Dedifferentiated amniotic fluid mesenchymal stem cell (primary cell): Measurements from ENCODE around the gene MT1F.
"Not testable (repeated sequence)": the region's sequence is repeated elsewhere in the genome, so short reads cannot be mapped to it uniquely, and the experiment has no call there.

Experiments used
- DNase-seq: peaks from one replicate; pipeline ENCODE4 v3.0.0-alpha.2; 2016; ENCODE audit errors: extremely low spot score

The MT1F gene

DNA sequence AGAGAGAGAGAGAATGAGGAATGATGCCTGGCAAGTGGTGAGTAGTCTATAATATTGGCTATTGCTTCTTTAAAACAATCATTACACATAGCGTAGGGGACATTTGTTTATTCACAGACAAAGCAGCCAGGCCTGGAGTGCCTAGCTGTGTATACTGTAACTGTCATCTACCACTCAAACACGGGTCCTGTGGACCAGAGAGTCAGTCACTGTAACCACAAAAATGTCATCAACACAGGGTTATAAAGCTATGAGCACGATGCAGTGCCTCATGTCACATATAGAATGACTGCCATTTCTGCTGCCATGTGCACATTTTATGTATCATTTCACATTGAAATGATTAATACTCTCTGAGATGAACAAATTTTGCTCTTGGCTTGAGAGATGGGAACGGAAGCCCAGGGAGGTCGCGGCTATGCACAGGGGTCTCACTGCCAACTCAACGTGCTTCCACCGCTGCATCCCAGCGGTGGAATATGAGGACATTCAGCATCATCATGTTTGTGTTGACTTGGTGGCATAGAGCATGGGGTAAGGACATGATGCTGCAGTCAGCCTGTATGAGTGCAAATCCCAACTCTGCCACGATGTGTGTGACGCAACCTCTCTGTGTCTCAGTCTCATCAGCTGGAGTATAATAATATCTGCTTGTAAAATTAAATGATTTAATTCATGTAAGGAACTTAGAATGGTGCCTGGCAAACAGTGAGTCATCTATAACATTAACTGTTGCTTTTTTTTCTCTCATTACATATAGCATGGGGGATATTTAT lies 15.2 kb downstream of the MT1F start:
- no peak for DNase-seq

DNA sequence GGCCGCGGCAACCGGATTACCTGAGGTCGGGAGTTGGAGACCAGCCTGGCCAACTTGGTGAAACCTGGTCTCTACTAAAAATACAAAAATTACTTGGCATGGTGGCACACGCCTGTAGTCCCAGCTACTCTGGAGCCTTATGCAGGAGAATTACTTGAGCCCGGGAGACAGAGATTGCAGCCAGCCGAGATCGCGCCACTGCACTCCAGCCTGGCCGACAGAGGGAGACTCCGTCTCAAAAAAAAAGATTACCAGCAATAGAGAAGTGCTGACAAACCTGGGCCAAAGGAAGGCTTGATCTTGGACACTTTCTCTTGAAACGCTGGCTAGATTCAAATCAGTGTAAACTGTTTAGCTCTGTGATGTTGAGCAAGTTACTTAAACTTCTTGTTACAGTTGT lies 16.2 kb downstream of the MT1F start:
- DNase-seq: no peak

DNA sequence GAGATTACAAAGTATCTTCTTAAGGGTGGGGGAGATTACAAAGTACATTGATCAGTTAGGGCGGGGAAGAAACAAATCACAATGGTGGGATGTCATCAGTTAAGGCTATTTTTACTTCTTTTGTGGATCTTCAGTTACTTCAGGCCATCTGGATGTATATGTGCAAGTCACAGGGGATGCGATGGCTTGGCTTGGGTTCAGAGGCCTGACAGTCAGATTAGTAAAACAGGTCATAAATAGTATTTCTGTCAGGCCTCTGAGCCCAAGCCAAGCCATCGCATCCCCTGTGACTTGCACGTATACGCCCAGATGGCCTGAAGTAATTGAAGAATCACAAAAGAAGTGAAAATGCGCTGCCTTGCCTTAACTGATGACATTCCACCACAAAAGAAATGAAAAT lies 16.8 kb downstream of the MT1F start:
- DNase-seq: not testable (repeated sequence)

DNA sequence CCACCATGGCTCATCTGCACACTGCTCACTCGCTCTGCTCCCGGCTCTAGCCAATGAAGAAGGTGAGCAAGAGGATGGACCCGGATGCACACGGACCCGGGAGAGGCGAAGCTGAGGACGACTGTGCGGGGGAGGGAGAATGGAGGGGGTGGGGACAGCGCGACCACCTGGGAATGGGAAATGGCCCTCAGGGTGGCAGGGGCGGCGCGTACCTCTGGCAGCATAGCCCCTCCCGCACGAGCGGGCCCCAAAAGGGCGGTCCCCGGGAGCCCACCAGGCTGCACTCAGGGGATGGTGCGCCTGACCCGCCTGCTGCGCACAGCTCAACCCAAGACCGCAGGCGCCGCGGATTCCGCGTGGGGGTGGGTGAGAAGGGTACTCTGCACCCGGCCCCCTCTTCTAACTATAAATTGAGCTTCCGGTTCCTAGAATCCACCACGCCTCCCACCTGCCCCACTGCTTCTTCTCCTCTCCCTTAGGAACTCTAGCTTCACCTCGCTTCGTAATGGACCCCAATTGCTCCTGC lies 18.0 kb downstream of the MT1F start:
- no peak for DNase-seq

GRCh38 chr16:56677474-56677873 lies 19.7 kb downstream of the MT1F start:
- no peak for DNase-seq

GRCh38 chr16:56679078-56679730 lies 21.4 kb downstream of the MT1F start:
- DNase-seq: no peak

DNA sequence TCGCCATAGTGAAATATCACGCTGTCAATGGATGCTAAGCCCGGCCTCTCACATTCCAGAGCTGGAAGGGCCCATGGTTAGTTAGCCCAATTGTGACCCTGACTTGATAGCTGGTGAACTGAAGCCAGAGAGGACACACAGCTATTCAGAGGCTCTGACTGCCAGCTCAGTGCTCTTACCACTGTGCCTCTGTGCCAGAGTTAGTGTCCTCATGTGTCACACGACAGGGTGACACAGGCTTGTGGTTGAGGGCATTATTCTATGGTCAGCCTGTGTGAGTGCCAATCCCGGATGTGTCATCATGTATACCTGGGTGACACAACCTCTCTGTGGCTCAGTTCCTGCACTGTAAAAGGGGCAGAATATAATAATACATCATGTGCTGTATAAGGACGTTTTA lies 22.1 kb downstream of the MT1F start:
- DNase-seq: no peak

DNA sequence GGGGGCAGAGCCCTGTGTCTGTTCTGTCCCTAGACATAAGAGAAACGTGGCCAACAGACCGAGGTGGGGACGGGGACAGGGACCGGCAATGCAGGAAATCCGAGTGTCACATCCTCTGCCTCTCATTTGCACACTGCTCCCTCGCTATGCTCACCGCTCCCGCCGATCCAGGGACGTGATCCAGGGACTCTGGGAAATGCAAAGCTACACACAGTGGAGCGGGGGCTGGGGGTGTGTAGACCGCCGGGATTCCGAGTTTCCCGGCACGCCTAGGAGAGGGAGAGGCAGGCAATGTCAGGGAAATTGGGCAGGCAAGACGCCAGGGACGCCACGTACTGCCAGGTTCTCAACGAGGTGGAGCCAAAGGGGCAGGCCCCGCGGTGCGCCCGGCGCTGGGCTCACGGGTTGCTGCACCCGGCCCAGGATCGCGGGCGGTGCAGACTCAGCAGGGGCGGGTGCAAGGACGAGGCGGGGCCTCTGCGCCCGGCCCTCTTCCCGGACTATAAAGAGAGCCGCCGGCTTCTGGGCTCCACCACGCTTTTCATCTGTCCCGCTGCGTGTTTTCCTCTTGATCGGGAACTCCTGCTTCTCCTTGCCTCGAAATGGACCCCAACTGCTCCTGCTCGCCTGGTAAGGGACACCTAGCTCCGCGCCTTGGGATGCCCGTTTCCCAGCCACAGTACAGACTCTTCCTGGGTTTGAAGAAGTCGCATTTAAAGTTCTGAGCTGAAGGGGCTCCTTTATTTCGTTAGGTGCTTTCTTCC lies 24.4 kb downstream of the MT1F start, which contains the start of gene MT1X:
TSS of gene MT1X (plus strand) at position 532 of the 764 bp plus-strand sequence. CDS start at position 603, 71 bp downstream.
- peak; percentile 62 for DNase-seq

- DNase-seq: no peak
Measured at GRCh38 chr16:56682703-56683397, 25.1 kb downstream of the MT1F start.

DNA sequence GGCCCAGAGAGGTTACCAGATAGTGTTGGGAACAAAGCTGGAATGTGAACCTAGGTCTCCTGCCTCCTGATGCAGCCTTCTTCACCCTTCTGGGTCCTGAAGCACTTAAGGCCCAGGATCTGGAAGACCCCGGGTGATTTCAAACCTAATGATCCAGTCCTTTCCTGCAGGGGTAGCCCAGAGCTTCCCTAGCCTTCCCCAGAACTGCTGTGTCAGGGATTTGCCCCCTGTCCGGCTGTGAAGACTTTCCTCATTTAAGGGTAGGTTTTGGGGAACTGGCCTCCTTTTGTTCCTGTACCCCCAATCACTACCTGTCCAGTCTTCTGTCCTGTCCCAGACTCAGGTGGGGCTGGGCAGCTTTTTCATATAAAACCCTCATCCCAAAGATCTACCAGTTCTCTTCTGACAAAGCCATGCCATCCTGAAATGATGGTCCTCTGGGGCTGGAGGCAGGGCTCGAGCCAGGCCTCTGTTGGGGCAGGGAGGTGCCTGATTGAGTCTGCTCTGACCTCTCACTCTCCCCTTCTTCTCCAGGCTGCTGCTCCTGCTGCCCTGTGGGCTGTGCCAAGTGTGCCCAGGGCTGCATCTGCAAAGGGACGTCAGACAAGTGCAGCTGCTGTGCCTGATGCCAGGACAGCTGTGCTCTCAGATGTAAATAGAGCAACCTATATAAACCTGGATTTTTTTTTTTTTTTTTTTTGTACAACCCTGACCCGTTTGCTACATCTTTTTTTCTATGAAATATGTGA lies 25.8 kb downstream of the MT1F start:
- DNase-seq: no peak

- DNase-seq: no peak
Measured at GRCh38 chr16:56684256-56684925, 26.6 kb downstream of the MT1F start.

DNA sequence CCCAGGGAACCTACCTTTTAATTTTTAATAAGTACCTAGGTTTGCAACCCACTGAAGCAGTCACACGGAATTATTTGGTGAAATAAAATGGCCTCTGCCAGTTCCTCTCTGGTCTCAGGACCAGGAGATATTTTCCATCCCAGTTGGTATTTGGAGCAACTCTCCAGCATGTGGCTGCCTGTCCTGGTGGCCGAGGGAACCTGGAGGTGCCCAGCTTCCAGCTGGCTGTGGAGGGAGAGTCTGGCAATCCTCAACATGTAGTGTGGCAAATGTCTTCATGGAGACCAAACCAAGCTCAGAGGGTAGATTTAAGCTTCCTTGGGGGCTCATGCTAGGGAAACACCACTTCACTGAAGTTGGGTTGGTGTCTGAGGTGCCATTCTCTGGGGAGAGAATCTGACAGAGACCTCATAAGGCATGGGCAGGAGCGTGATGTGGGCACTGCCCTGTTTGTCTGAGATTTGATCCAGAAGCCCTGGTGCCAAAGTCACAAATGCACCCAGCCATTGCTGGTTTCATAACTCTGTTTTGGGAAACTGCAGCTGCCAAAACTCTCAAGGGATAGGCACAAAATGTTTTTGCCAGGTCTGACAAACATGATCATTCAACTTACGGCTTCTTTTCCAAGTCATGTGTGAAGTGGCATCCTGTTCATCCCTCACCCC lies 27.3 kb downstream of the MT1F start:
- no peak for DNase-seq

GRCh38 chr16:56686758-56687157 lies 29.0 kb downstream of the MT1F start:
- DNase-seq: no peak

DNA sequence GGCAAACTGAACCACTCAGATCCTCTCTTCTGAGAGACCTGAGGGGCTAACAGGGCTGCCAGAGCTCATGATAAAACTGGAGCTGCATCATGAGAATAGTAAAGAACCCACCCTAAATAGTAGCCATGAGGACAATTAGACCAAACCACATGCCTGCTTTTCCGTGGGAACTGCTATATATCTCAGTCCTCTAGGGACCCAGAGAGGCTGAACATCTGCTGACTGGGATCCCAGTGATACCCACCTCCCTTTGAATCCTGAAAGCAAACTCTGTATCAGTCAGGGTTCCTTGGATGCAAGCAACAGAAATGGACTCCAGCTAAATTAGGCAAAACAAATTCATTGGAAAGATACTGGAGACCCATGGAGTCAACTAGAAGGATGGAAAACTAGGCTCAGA lies 31.0 kb downstream of the MT1F start:
- no peak for DNase-seq

DNA sequence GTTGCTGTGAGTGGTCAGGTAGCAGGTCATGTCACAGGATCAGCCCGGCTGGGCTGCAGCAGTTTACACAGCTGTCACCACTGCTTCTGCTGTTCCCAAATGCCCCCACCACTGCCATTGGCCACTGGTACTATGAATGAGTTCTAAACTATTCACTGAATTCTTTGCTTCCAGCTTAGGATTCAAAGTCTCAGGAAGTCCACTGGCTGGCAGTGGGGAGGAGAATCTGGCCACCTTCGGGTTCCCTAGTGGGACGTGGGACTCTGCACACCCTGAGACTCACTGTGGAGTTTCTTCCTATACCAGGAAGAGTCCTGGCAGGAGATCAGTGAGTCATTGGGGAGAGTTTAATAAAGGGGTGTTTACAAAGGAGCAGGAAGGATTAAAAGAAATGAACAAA lies 31.4 kb downstream of the MT1F start:
- no peak for DNase-seq

DNA sequence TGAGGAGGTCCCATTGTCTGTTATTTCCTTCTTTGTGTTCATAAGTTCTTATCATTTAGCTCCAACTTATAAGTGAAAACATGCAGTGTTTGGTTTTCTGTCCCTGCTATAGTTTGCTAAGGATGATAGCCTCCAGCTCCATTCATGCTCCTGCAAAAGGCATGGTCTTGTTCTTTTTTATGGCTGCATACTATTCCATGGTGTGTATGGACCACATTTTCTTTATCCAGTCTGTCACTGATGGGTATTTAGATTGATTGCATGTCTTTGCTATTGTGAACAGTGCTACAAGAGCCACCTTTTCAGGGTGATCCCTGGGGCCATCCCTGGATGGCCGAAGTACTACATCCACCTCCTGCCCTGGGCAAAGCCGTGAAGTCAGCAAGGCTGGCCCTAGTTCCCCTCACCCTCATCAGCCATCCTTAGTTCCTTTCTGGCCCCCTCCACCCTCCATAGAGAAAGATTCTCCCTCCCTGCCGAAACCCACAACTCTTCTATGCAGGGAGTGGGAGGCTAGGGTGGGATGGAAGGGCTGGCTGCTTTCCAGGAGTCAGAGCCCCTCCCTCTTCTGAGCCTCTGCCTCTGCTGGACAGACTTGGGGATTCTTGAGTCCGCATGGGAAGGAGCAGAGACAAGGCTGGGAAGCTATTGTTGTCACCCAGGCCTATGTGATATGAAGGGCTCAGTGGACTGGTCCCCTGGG lies 32.8 kb downstream of the MT1F start:
- no peak for DNase-seq

- DNase-seq: no peak
Measured at GRCh38 chr16:56691885-56692284, 34.1 kb downstream of the MT1F start.

- DNase-seq: no peak
Measured at GRCh38 chr16:56695246-56695645, 37.5 kb downstream of the MT1F start.

GRCh38 chr16:56697456-56698155 lies 39.8 kb downstream of the MT1F start:
- DNase-seq: no peak
